Measurements from ENCODE around the gene ZNF516. TPM values are rescaled to one million over a fixed set of nuclear protein-coding genes. Genes with fewer than 3 reads are reported as not detected.

The ZNF516 gene
- total RNA-seq, 1 experiment from 2014 or later = 22.6 TPM

- H3K27me3 Mint-ChIP-seq (ENCODE audit: low read depth) = no peaks in the 10 kb centered on the region
- Histone ChIP-seq H2AFZ (ENCODE audit: low read length) (no peak overlapping the region), H3K18ac (ENCODE audit: insufficient read length, low read depth, low read length) (no peak overlapping the region), H4K20me1 (ENCODE audit: control insufficient read depth, insufficient read depth, insufficient read length) (no peaks in the 10 kb centered on the region), H2BK15ac (ENCODE audit: low read depth, low read length) (no peak overlapping the region), H3T11ph (ENCODE audit: low read length) (no peak overlapping the region), H3K9ac (ENCODE audit: extremely low read depth, insufficient read length, low read length) (no peak overlapping the region), H3K79me1 (ENCODE audit: insufficient read depth, low read depth, low read length, poor library complexity, severe bottlenecking) (no peaks in the 10 kb centered on the region), H2BK5ac (ENCODE audit: insufficient read length, low read length) (no peak overlapping the region), H2BK12ac (ENCODE audit: insufficient read length, low read depth, low read length) (no peak overlapping the region), H3K4ac (ENCODE audit: low read depth, low read length) (no peak overlapping the region), H3K27ac (ENCODE audit: insufficient read length, low read depth, low read length) (no peak overlapping the region), H3K27me3 (ENCODE audit: insufficient read depth, low read length) (no peaks in the 10 kb centered on the region), H3K79me2 (ENCODE audit: insufficient read depth, low read length) (no peaks in the 10 kb centered on the region), H4K5ac (ENCODE audit: insufficient read length, low read depth, low read length) (no peak overlapping the region), H3K23ac (ENCODE audit: insufficient read length, low read depth, low read length) (no peak overlapping the region), H4K91ac (ENCODE audit: insufficient read length, low read depth, low read length) (no peak overlapping the region), H3K14ac (ENCODE audit: insufficient read depth, low read length) (no peak overlapping the region), H4K8ac (replicated peaks; ENCODE audit: insufficient read length, low read depth, low read length) (no peak overlapping the region), H3K56ac (ENCODE audit: insufficient read length, low read depth, low read length) (no peak overlapping the region), H3K4me2 (ENCODE audit: insufficient read depth, insufficient read length, low read length) (no peak overlapping the region), H2BK20ac (ENCODE audit: low read depth, low read length, poor library complexity, severe bottlenecking) (no peak overlapping the region), H2BK120ac (ENCODE audit: low read depth, low read length, poor library complexity, severe bottlenecking) (no peak overlapping the region), H3K4me1 (ENCODE audit: insufficient read depth, low read length) (no peaks in the 10 kb centered on the region), H2AK5ac (ENCODE audit: insufficient read length, low read length) (no peak overlapping the region), H3K9me3 (ENCODE audit: control insufficient read depth, low read depth, low read length) (no peaks in the 10 kb centered on the region), H3K23me2 (ENCODE audit: insufficient read length, low read depth, low read length, poor library complexity, severe bottlenecking) (no peaks in the 10 kb centered on the region)
- H3K36me3 Mint-ChIP-seq (ENCODE audit: insufficient read depth in 1 of 3, low read depth in 3 of 3) = no peaks in the 10 kb centered on the region
- H3K4me1 Mint-ChIP-seq = peaks cover 4% of the 10 kb centered on the region in 2 experiments
- WGBS (ENCODE audit: extremely low coverage, insufficient read length, low lambda C conversion rate) = no CpG with 5 or more reads among the region's 7 CpGs
- no peak overlapping the region for H3K4me3 Mint-ChIP-seq
- no peak overlapping the region for H3K27ac Mint-ChIP-seq
- no peaks in the 10 kb centered on the region for H3K9me3 Mint-ChIP-seq
- TF ChIP-seq CTCF (conservative IDR thresholded peaks at IDR 0.05) = no peak
- DNase-seq = no peak
These were observed 172.4 kb downstream of the ZNF516 start for GRCh38 chr18:76322686-76323085.

Measured in H9 (cell line).